ENCODE measurements around the gene DPT.

DNA sequence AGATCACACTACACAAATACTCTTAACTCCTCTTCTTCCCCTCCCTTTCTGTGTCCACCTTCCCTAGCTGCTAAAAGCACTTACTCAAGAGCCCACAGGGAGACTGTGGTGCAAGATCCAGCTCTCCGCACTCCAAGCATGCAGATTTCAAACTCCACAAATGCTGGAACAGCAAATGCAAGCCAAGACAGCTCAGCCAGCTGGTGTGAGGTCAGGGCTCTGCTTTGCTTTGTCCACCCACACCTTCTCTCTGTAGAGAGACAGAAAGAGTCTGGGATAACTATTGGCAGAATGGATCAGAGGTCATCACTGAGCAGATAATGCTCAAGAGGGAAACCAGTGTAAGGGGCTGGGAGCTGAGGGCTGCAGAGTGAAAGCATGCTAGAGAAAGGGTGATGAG, 45.2 kb upstream of the DPT start:
- TF ChIP-seq POLR2A (IDR thresholded peaks at IDR 0.05; ENCODE audit: low read length): no peak
- TF ChIP-seq GATA1 (IDR thresholded peaks at IDR 0.05; ENCODE audit: low read depth, low read length): no peak
